Fibroblast of pulmonary artery (primary cell): ENCODE results near the gene COPS7A.

Source experiments
- DNase-seq: peaks from one replicate; pipeline ENCODE4 v3.0.0-alpha.2; 2010; ENCODE audit warnings: low read depth
- H3K4me3 ChIP-seq: replicated peaks from 2 replicates; pipeline ENCODE4 v1.5.1; 2011; ENCODE audit warnings: low read depth, mild to moderate bottlenecking, control low read depth, low read length, moderate library complexity
- CTCF ChIP-seq: IDR thresholded peaks from 2 replicates; pipeline ENCODE4 v1.5.1; 2011; ENCODE audit warnings: mild to moderate bottlenecking, control low read depth, low read length, inconsistent platforms; ENCODE audit errors: missing control alignments

COPS7A gene

GRCh38 chr12:6763380-6763779, 39.5 kb downstream of the COPS7A start:
- peak overlapping the region; percentile 23 for H3K4me3 ChIP-seq
- TF ChIP-seq CTCF, result no peak
- no peak for DNase-seq

- peak overlapping the region; percentile 23 for H3K4me3 ChIP-seq
- no peak for TF ChIP-seq CTCF
- DNase-seq, result peak; percentile 100
These were observed 40.4 kb downstream of the COPS7A start for GRCh38 chr12:6764011-6764828.

GRCh38 chr12:6765048-6765633, 41.3 kb downstream of the COPS7A start:
- no peak for DNase-seq
- H3K4me3 ChIP-seq, result peak overlapping the region; percentile 91
- no peak for TF ChIP-seq CTCF

- no peak for TF ChIP-seq CTCF
- peak; percentile 95 for DNase-seq
These were observed 42.1 kb downstream of the COPS7A start, which contains the start of gene PTMS for GRCh38 chr12:6765634-6766581. Gene PTMS, plus strand, starts transcription at chr12:6766363. Its CDS starts 343 bp downstream, at chr12:6766706.

GRCh38 chr12:6766651-6767349, 43.0 kb downstream of the COPS7A start:
- peak; percentile 67 for DNase-seq
- H3K4me3 ChIP-seq, result peak overlapping the region; percentile 91
- TF ChIP-seq CTCF, result peak; percentile 25

More at GRCh38 chr12:6765634-6766581, 42.1 kb downstream of the COPS7A start, which contains the start of gene PTMS:
- peak within 1 kb of the TSS; percentile 91 for H3K4me3 ChIP-seq
